Natural killer cell (primary cell): Measurements from ENCODE around the gene CDK18. TPM values are rescaled to one million over a fixed set of nuclear protein-coding genes. Genes with fewer than 3 reads are reported as not detected.

ENCODE experiments used
- ATAC-seq, 3 donors: fragments of 150-1000 bp in 2 of 3; fragments of 200-7000 bp in 1 of 3; cut with Tn5 transposase; 1 replicate in 1 of 3; 2 replicates in 2 of 3; pipeline ENCODE4 v1.10.0; 2021; ENCODE audit warnings: mild to moderate bottlenecking in 2 of 3, moderate library complexity in 2 of 3
- DNase-seq, 2 donors: peaks; one replicate each; pipeline versions ENCODE4 v3.0.0 to v3.0.0-alpha.2; 2013 to 2021; ENCODE audit warnings: mixed read lengths in 1 of 2
- H3K27ac ChIP-seq: one replicate; pipeline ENCODE4 v1.5.1; 2013; ENCODE audit warnings: mild to moderate bottlenecking, low read length
- H3K27me3 ChIP-seq: one replicate; pipeline ENCODE4 v1.6.1; 2013; ENCODE audit warnings: low read length; ENCODE audit not compliant: control insufficient read depth, insufficient read depth
- H3K36me3 ChIP-seq: one replicate; pipeline ENCODE4 v1.6.1; 2013; ENCODE audit warnings: low read length; ENCODE audit not compliant: control insufficient read depth, insufficient read depth
- H3K4me1 ChIP-seq: one replicate; pipeline ENCODE4 v1.6.1; 2013; ENCODE audit warnings: low read length; ENCODE audit not compliant: control insufficient read depth, insufficient read depth
- H3K4me3 ChIP-seq: one replicate; pipeline ENCODE4 v1.5.1; 2013; ENCODE audit warnings: low read length
- H3K9me3 ChIP-seq: one replicate; pipeline ENCODE4 v1.6.1; 2013; ENCODE audit warnings: low read length; ENCODE audit not compliant: control insufficient read depth, insufficient read depth
- H3K27ac Mint-ChIP-seq, 2 donors: one replicate each; pipeline ENCODE4 v1.8.0; 2022; ENCODE audit warnings: mild to moderate bottlenecking in 2 of 2, mixed read lengths in 2 of 2, moderate library complexity in 1 of 2
- H3K27me3 Mint-ChIP-seq, 2 donors: one replicate each; pipeline ENCODE4 v1.8.0; 2022; ENCODE audit warnings: low read depth in 2 of 2, mixed read lengths in 2 of 2
- H3K36me3 Mint-ChIP-seq: one replicate; pipeline ENCODE4 v1.8.0; 2022; ENCODE audit warnings: mixed read lengths
- H3K4me1 Mint-ChIP-seq, 2 donors: one replicate each; pipeline ENCODE4 v1.8.0; 2022; ENCODE audit warnings: mixed read lengths in 2 of 2
- H3K4me3 Mint-ChIP-seq: one replicate; pipeline ENCODE4 v1.8.0; 2022; ENCODE audit warnings: mild to moderate bottlenecking, moderate library complexity, mixed read lengths
- H3K9me3 Mint-ChIP-seq, 2 donors: one replicate each; pipeline ENCODE4 v1.8.0; 2022; ENCODE audit warnings: mixed read lengths in 2 of 2
- CTCF ChIP-seq: fragments of 200-600 bp; IDR thresholded peaks from one replicate; pipeline ENCODE4 v1.8.0; 2022; ENCODE audit warnings: antibody characterized with exemption
- WGBS: methylation state at CpG from one replicate; pipeline ENCODE4 v1.1.7; 2013; ENCODE audit warnings: missing lambda C conversion rate; ENCODE audit not compliant: insufficient coverage; 5-methylcytosine and 5-hydroxymethylcytosine counted together
- intact Hi-C: fragments of 100-400 bp; cut with micrococcal nuclease; formaldehyde crosslinking; loops from one replicate; pipeline ENCODE4 v1.14.2; 2022
- total RNA-seq, 4 donors: library from RNA; stranded (reverse); fragments of 120-200 nt in 1 of 4; gene quantifications; one replicate each; pipeline versions ENCODE4 v1.2.3 to v1.2.4, GENCODE V29; 2013 to 2022

The CDK18 gene
- total RNA-seq, 3 donors from 2014 or later (not counting 1 experiment from before 2014, with no cell fraction given): 1.9 to 5.3 (median 4.0) TPM

- intact Hi-C loops: no loop called here
- Histone ChIP-seq H3K4me3 (no peak overlapping the region), H3K9me3 (peaks cover 5% of the 10 kb centered on the region), H3K4me1 (peaks cover 14% of the 10 kb centered on the region), H3K27me3 (no peaks in the 10 kb centered on the region), H3K36me3 (no peaks in the 10 kb centered on the region), H3K27ac (no peak overlapping the region)
- Mint-ChIP-seq H3K27me3 (peaks cover 28 to 37% of the 10 kb centered on the region in 2 donors), H3K4me3 (no peak overlapping the region), H3K36me3 (no peaks in the 10 kb centered on the region), H3K9me3 (peaks cover 0 to 3% of the 10 kb centered on the region in 2 donors), H3K27ac (peak overlapping the region in 1 of 2 donors; percentile 1), H3K4me1 (peaks cover 8 to 12% of the 10 kb centered on the region in 2 donors)
- ATAC-seq: no peak
- DNase-seq: no peak
- TF ChIP-seq CTCF: no peak
- 26% methylated on average over 13 of the region's 13 CpGs for WGBS
Measured at GRCh38 chr1:205472737-205473441, 31.6 kb upstream of the CDK18 start.

- DNase-seq: no peak
- 65% methylated on average over 2 of the region's 4 CpGs for WGBS
- no peak for TF ChIP-seq CTCF
- intact Hi-C loops: no loop called here
- Mint-ChIP-seq H3K4me1 (peaks cover 8 to 12% of the 10 kb centered on the region in 2 donors), H3K27me3 (peaks cover 25 to 34% of the 10 kb centered on the region in 2 donors), H3K9me3 (peaks cover 0 to 3% of the 10 kb centered on the region in 2 donors), H3K4me3 (no peak overlapping the region), H3K36me3 (no peaks in the 10 kb centered on the region), H3K27ac (no peak overlapping the region)
- Histone ChIP-seq H3K27me3 (no peaks in the 10 kb centered on the region), H3K27ac (no peak overlapping the region), H3K36me3 (no peaks in the 10 kb centered on the region), H3K4me3 (no peak overlapping the region), H3K4me1 (peaks cover 20% of the 10 kb centered on the region), H3K9me3 (peaks cover 5% of the 10 kb centered on the region)
- no peak for ATAC-seq
Measured at GRCh38 chr1:205473475-205473874, 31.0 kb upstream of the CDK18 start.

GRCh38 chr1:205473966-205474365 is 30.5 kb upstream of the CDK18 start:
- peaks cover 25% of the 10 kb centered on the region for H3K4me1 ChIP-seq
- Mint-ChIP-seq H3K27ac (no peak overlapping the region), H3K4me3 (no peak overlapping the region), H3K9me3 (peaks cover 0 to 3% of the 10 kb centered on the region in 2 donors), H3K4me1 (peaks cover 8 to 12% of the 10 kb centered on the region in 2 donors), H3K27me3 (peaks cover 25 to 30% of the 10 kb centered on the region in 2 donors), H3K36me3 (no peaks in the 10 kb centered on the region)
- DNase-seq (no peak), ATAC-seq (no peak)
- H3K27ac ChIP-seq: no peak overlapping the region
- H3K9me3 ChIP-seq: peaks cover 5% of the 10 kb centered on the region
- WGBS: 89% methylated on average over 7 of the region's 7 CpGs
- no peak overlapping the region for H3K4me3 ChIP-seq
- no peak for TF ChIP-seq CTCF
- H3K27me3 ChIP-seq: no peaks in the 10 kb centered on the region
- no peaks in the 10 kb centered on the region for H3K36me3 ChIP-seq
- intact Hi-C loops: no loop called here
